Stimulated activated CD8-positive, alpha-beta memory T cell treated with anti-CD3 and anti-CD28 coated beads, Interleukin-4, amount 100 ng/mL, for 4 hours (primary cell): ENCODE results near the gene H1-8.

Experiments
- DNase-seq, 2 donors: peaks; one replicate each; pipeline ENCODE4 v3.0.0-alpha.2; 2020; ENCODE audit warnings: low read depth in 2 of 2, low spot score in 1 of 2

Gene H1-8

DNA sequence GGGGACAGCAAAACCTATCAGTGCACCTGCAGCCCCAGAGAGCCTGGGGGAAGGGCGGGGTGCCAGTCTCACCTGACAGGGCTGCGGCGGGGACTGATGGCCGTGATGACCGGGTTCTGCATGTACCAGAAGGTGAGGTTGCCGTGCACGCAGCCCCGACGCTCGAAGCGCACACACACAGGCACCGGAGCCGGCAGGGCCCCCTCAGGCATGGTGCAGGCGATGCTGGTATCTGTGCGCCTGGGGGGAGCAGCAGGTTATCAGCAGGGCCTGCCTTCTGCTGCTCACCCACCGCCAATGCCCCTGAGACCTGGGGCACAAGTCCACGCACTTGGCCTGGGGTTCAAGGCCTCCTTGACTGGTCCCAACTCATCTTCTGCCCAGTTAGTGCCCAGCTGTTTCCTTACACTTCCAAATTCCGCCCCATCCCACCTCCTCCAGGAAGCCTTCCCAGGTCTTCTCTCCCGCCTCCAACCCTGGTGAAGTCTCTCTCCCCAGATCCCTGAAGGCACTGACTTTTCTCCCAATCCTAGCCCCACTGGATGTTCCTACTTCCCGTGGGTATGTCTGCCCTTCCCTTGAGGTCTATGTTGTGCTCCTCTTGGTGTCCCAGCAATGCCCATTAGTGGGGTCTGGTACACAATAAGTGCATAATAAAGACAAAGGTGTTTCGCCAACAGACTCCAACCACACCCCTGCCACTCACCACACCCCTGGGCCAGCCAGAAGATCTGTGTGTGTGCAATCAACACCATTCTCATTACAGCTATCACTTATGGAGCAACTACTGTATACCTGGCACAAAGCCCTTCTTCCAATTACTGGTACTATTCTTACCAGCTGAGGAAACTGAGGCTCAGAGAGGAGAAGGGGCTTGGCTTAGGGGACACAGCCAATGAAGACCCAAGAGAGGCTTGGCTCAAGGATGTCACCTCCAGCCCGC is 28.9 kb downstream of the H1-8 start:
- no peak for DNase-seq

DNA sequence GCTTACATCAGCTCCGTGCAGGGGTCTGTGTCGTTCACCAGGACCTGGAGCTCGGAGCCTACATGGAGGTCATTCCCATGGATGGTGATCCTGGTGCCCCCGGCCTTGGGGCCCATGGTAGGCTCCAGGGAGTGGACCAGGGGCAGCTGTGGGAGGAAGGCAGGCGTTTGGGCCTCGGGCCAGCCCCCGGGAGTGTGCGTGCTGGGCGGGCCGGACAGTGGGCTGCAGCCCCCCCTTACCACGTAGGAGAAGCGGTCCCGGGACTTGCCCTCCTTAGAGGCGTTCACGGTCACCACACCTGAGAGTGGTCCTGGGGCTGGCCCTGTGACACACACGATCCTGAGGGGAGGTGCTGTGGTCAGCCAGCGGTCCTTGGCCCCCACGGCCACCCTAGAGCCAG is 29.6 kb downstream of the H1-8 start:
- DNase-seq, result no peak

DNA sequence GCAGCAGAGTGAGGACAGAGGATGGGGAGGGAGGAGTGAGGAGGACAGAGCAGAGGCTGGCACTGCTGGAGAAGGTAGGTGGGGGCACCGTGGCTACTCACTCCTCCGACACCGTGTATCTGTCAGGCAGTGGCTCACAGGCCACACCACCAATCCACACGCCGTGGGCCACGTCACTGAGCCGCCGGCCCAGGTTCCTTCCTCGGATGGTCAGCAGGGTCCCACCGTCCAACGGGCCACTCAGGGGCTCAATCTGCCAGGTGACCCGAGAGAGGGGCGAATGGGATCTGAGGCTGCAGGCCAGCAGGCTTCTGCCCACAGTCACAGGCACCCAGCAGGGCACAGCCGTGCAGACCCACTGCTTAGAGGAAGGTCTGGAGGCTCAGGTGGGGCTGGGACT is 30.5 kb downstream of the H1-8 start:
- no peak for DNase-seq

DNA sequence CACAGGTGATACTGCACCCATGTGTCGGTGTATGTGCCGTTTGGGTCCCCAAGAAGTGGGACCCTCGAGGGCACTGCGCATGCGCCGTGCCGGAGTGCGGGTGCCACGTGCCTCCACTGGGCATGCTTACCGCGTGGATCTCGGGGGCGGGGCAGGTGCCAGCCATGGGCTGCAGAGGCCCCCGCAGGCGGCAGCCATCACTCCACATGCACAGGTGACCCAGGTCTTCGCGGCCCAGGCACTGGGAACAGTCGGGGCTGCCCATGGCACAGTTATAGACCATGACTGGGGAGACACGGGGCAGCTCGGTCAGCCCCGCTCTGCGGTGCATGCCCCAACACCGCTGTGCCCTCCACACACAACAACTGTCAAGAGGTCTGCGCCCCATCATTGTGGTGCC is 31.2 kb downstream of the H1-8 start:
- DNase-seq, result no peak

DNA sequence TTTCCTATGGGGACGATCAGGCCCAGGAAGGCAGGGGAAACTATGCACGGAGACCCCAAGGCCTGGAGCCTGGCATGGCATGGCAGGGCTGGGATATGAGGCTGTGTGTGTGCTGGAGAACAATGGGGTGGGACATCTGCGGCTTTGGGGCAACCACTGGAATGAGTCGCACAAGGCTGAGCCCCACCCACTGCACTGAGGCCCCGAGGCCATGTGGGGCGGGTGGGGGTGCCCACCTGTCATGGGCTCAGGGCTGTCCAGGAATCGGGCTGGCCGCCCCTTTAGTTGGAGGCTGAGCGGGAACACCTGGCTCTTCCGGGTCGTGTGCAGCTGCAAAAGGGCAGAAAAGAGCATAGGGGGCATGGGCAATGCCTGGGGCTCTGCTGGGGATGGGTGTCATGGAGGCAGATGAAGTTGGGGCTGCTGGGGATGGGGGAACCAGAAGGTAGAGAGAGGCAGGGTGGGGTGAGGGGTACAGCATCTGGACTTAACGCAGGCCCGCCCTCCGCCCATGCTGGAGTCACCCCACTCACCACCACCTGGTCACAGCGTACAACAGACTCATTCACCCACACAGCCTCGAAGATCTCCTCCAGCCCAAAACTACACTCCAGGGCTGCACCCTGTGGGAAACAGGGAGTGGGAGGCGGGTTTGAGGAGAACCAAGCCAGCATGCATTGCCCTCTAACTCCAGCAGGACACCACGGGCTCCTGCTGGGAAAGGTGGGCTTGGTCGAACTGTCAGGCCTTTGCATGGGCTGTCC is 32.4 kb downstream of the H1-8 start:
- no peak for DNase-seq

DNA sequence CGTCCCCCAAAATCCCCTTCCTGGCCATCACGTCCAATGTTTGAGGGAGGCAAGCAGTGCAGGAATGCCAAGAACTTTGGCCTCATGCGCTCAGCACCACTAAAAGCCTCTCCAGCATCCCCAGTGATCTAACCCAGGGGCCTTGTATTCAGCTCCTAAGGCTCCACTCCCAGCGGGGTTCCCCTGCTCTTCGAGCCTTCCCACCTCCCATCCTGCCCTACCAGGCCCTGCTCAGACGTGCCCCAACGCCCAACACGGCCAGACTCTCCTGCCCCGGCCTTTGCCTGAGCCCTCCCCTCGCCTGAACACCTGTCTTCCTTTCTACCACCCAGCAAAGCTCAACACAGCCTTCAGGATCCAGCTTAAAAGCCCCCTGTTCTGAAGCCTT is 33.0 kb downstream of the H1-8 start:
- DNase-seq, result no peak

DNA sequence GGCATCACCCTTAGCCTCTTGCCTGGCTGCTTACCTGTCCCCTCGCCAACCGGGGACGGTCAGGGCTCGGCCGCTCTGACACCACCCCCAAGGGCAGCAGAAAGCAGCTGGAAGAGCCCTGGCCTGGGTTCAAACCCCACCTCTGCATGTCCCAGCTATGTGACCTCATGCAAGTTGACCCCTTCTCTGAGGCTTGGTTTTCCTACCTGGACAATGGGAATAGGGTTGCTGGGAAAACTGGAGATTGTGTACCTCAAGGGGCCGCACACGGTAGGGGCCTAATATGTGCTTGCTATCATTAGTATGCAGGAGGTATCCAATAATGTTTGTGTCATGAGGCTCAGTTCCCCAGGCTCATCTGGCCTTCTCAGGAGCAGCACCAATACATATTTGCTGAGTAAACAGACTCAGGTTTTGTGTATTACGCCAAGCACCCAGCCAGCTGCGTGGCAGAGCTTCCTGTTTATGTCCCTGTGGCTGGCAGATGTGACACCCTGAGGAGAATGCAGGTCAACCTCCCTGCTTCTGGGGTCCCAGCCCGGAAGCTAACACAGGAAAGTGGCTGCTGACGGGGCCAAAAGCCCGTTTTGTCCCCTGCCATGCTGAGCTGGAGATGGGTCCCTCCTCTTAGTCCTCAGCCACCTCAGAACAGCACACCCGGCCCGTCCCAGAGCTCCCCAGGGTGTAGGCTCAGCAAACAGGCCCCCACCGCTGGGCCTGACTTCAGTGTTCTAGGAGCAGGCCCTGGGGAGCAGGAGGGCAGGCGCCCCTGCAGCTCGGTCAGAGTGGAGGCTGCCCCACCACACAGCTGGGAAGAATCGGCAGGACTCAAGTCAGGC is 33.8 kb downstream of the H1-8 start:
- peak in 1 of 2 donors; percentile 56 for DNase-seq

DNA sequence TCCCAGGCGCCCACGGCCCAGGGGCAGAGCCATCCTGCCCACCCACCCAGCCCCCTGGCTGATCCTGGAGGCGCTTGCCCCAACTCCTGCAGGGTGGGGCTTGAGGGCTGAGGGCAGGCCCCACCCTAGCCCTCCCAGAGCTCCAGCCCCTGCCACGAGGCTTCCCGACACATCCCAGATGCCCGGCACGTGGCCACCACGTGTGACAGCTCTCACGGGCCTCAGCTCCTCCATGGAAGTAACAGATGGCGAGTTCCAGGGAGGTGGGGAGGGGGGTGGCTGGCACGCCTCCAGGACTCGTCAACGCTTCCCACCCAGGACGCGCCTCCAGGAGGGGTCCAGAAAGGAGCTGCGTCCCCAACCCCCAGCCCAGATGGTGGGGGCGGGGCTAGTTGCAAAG is 34.4 kb downstream of the H1-8 start:
- DNase-seq, result no peak

DNA sequence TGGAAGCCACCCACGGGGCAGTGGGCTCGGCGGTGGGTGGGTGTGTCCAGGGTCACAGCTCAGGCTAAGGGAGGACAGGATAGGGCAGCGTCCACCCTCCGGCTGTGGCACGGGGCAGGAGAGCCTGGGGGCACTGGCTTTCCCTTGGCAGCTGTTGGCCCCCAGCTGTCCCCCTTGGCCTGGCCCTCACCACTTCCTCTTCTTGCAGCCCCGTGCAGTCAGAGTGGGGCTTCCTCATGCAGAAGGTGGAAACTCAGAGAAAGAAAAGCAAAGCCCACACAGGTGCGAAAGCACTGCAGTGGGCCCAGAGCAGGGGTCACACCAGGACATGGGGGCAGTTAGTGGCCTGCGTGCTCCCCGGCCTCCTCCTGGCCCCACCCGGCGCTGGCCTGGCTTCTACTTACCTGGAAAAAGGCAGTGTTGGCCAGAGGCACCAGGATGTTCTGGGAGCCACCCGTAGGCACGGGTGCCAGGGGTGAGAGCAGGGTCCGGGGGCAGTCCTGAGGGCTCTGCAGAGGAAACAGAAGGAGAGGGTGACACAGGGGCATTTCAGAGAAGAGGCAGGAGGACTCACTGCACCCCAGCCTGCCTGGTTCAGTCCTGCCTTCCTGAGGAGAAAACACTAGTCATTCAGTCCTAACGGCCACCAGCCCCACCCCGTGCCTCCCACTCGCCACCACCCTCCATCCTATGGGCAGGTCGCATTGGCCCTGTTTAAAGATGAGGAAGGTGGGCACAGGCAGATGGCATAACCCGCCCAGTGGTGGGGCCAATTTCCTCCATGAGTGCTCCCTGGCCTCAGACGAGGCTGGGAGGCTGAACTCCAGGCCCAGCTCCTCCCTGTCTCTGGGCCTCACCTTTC is 35.2 kb downstream of the H1-8 start:
- DNase-seq, result no peak

DNA sequence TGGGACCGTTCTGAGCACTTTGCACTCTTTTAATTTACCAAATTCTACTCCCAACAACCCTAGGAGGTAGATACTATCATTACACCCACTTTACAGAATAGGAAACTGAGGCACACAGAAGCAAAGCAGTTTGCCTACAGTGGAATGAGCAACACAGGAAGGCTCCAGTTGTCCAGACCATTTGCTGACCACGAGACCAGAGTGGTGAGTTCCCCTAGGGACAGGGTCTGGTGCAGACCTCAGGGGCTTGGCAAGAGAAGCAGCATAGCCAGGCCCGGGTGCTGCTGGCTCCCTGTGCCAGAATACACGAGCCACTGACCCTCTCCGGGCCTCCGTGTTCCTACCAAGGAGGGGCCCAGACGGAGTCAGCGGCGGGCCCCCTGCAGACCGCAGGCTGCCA is 37.0 kb downstream of the H1-8 start:
- DNase-seq, result no peak

DNA sequence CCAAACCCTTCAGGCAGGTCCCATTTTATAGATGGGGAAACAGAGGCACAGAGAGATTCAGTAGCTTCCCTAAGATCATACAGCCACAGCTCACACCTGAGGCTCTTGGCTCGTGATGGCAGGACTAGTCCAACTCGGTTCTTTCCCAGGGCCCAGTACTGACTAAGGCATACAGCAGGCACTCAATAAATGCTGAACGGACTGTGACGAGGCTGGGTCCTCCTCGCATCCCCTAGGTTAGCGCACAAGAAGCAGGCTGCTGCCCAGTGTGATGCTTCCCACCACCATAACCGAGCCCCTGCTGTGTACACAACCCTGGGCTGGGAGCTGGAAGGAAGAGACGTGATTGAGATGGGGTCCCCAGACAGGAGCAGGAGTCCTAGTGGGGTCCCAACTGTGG is 38.6 kb downstream of the H1-8 start:
- DNase-seq, result no peak

DNA sequence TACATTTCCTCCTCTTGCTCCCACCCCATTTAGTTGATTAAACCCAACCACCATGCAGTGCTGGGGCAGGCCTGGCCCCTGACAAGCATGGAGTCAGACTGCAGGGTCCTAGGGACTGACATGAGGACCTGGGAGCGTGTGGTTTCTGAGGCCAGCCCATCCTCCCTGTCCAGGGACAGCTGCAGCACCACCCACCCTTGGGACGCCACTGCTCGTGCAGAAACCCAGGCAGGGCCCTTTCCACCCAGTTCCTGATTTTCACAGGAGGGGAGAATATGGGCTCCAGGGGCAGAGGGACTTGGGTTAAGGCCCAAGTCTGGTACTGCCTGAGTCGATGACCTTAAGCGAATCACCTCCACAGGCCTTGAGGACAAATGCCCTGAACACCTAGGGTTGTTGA is 39.8 kb downstream of the H1-8 start:
- DNase-seq, result no peak

DNA sequence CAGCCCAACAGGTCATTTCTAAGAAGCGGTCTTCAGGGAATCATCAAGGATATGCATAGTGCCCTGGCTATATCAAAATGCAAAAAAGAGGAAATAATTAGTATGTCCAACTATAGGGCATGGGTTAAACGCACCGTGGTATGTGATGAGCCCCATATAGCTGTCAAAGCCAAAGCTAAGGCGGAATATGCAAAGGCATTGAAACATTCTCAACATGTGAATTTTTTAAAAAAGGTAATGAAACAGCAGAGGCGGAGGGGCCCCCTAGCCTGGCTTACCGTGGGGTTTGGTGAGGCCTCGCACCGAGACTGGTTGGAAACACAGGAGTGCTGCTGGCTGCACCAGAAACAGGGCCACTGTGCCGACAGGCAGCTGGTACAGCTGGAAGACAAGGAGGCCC is 40.3 kb downstream of the H1-8 start:
- DNase-seq, result no peak

DNA sequence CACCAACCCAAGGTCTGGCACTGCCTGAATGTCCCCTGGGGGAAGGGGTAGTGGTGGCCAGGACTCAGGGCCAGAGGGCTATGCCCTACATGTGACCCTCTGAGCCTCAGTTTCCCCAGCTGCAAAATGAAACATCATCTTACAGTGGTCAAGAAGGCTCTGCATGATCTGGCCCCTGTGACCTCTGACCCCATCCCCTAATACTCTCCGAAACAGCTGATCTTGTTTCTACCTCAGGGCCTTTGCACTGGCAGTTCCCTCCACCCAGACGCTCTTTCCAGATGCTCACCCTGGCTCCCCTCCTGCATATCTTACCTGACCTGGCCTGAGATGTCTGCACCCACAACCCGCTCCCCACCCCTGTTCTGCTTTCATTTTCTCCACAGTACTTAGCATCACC is 41.7 kb downstream of the H1-8 start:
- DNase-seq, result no peak

DNA sequence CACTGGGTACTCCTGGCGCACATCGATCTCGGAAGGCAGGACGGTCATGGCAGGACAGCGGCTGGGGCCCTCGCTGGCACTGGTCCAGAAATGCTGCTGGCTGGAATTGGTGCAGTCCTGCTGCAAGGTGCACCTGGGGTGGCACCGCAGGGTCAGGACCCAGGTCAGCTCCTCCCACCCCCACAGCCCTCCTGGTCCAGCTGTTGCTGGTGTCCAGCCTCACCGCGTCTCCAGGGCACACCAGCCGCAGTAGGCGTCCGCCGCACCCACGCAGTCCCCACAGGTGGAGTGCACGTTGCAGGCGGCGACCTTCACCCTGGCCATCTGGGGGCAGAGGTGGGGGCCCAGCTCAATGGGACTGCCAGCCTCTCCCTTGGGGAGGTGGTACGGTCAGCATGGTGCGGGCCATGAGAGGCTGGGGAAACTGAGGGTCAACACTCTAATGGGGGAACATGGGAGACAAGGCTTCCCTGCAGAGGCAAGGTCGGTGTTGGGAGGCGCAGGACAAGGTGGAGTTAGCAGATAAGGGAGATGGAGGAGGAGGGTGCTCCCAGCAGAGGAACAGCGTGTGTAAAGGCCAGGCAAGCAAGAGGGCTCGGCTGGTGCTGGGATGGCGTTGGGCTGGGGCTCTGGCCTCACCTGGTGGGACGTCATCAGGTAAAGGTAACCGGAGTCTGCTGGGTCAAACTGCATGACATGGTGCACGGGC is 43.1 kb downstream of the H1-8 start:
- no peak for DNase-seq

DNA sequence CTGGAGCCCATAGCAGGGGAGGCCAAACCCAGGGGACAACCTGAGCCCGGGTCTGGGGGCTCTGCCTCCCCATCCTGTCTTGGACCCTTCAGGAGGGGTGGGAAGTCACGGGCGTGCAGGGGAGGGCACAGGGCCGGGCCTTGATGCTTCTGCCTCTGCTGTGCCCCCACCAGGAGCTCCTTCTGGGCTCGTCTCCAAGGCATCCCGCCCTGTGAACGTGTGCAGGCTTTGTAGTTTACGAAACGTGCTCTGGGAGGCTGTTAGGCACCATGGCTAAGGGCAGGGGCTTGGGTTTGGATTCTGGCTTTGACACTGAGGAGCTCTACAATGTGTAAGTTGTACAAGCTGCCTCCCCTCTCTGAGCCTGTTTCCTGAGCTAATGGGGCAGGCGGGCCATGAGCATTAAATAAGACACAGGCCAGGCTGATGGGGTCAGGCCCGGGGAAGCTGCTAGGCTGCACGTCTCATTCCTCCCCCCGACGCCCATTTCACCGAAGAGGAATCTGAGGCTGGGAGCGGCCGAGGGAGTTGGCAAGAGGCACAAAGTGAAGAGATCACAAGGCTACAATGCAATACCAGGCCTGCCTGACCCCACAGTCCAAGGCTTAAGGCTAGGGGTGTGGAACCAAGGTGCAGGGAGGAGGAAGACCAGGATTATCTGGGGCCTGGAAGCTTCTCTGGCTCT is 43.9 kb downstream of the H1-8 start:
- no peak for DNase-seq

DNA sequence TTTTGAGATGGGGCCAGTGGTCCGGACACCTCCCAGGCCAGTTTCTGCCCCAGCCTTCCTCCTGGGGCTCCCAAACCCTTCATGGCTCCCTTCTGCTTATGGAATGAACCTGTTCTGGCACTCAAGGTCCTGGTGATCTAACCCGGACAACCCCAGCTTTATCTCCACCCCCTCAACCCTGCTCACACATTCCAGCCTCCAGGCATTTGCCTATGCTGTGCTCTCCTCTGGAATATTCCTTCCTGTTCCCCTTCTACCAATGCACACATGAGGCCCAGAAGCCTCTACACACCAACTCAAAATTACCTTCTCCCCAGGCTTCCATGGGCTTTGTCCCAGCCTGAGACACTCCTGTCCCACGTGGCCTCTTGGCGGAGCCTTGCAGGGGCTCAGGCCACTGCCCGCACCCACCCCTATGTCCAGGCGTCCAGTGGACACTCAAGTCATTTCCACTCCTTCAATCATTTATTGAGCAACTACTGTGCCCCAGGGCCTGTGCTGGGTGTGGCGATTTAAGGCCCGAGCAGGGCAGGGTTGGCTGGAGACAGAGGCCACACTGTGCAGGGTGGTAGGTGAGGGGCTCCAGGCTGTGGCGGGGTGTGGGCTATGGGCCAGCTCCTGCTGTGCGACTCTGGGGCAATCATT is 44.7 kb downstream of the H1-8 start:
- no peak for DNase-seq

DNA sequence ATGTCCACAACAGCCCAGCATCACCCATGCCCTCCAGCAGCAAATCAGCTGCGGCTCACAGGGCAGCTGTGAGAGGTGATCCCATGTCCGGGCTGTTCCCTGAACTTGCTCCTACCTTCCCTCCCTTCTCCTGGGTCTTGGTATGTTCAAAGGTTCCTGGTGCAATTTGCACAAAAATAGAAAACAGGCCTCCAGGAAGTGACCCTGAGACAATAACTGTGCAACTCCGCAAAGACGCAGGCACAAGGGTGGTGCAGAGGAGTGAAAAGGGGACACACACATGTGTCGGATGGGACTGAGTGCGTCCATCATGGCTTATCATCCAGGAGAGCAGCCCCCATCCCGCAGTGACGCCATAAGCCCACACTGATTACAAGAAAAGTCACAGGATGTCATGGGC is 47.2 kb downstream of the H1-8 start:
- DNase-seq, result no peak

DNA sequence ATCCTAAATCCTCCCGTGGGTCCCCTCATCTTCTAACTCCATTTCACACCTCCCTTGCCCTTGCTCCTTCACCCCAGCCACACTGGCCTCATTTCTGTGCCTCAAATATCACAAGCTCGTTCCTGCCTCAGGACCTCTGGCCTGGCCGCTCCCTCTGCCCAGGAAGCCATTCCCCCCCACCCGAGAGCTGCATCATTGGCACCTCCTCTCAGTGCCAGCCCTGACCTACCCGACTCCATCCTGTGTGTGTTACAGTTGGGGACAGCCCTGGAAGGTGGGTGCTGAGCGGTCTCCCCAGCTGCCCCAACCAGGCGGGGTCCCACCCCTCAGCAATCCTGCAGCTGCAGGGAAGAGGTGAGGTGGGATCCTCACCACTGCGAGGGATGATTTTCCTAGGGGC is 49.0 kb downstream of the H1-8 start:
- no peak for DNase-seq
